ENCODE results near the gene APBB3.
A peak's percentile ranks its signal among the peaks of the same experiment; 100 is the strongest.

Gene APBB3

GRCh38 chr5:140550147-140551079 is 14.0 kb downstream of the APBB3 start:
- no peak for DNase-seq

- DNase-seq = no peak
These were observed 14.9 kb downstream of the APBB3 start for GRCh38 chr5:140549237-140550144.

- DNase-seq = no peak
These were observed 15.6 kb downstream of the APBB3 start for GRCh38 chr5:140548791-140549190.

- DNase-seq = no peak
These were observed 16.1 kb downstream of the APBB3 start for GRCh38 chr5:140548300-140548688.

- DNase-seq = peak; percentile 68
These were observed 16.7 kb downstream of the APBB3 start, which contains the start of gene EIF4EBP3 for GRCh38 chr5:140547508-140548299. Gene EIF4EBP3 (plus strand): TSS chr5:140547662. CDS start chr5:140547738, 76 bp downstream.

- DNase-seq = no peak
These were observed 17.4 kb downstream of the APBB3 start for GRCh38 chr5:140546851-140547507.

- DNase-seq = no peak
These were observed 18.8 kb downstream of the APBB3 start for GRCh38 chr5:140545606-140546005.

- DNase-seq = no peak
These were observed 19.4 kb downstream of the APBB3 start for GRCh38 chr5:140544986-140545385.

- no peak for DNase-seq
These were observed 21.4 kb downstream of the APBB3 start for GRCh38 chr5:140542972-140543371.

- no peak for DNase-seq
These were observed 24.2 kb downstream of the APBB3 start for GRCh38 chr5:140540227-140540626.

GRCh38 chr5:140524003-140524402 is 40.4 kb downstream of the APBB3 start:
- no peak for DNase-seq

GRCh38 chr5:140513124-140513523 is 51.3 kb downstream of the APBB3 start:
- DNase-seq = no peak

GRCh38 chr5:140509898-140510297 is 54.5 kb downstream of the APBB3 start:
- no peak for DNase-seq
